BJ (cell line): Measurements from ENCODE around the gene ZBTB20. TPM values are rescaled to one million over a fixed set of nuclear protein-coding genes. Genes with fewer than 3 reads are reported as not detected.
A peak's percentile ranks its signal among the peaks of the same experiment; 100 is the strongest.

Experiments used
- CTCF ChIA-PET: fragments of 350-600 bp; formaldehyde crosslinking; extraction: SDS; loops from one replicate; lab custom pipeline; 2021; ENCODE audit warnings: antibody characterized with exemption, inconsistent platforms; lab: Yijun Ruan, JAX
- POLR2A ChIA-PET: fragments of 300-600 bp; sonication (Branson Sonifier 250); formaldehyde crosslinking; extraction: SDS; loops from one replicate; lab custom pipeline; 2021; ENCODE audit warnings: antibody characterized with exemption; lab: Charles Lee
- DNase-seq: peaks from one replicate; pipeline ENCODE4 v3.0.0-alpha.2; 2011; ENCODE audit warnings: low read depth
- H3K27me3 ChIP-seq: 2 replicates; pipeline ENCODE4 v1.6.0; 2011; ENCODE audit warnings: low read length; ENCODE audit not compliant: control insufficient read depth, insufficient read depth
- H3K36me3 ChIP-seq: 2 replicates; pipeline ENCODE4 v1.5.1; 2011; ENCODE audit warnings: low read length; ENCODE audit not compliant: control insufficient read depth, insufficient read depth
- H3K4me3 ChIP-seq: 2 replicates; pipeline ENCODE4 v1.5.1; 2011; ENCODE audit warnings: low read depth, mild to moderate bottlenecking, control low read depth, low read length
- CTCF ChIP-seq: IDR thresholded peaks from 2 replicates; pipeline ENCODE4 v1.5.1; 2011; ENCODE audit warnings: low read depth, mild to moderate bottlenecking, control low read depth, inconsistent platforms, low read length, moderate library complexity; ENCODE audit not compliant: insufficient read depth
- polyA plus RNA-seq: library from polyadenylated mRNA; depleted of rRNA; stranded (reverse); fragments of >200 nt; gene quantifications from 2 replicates; pipeline ENCODE4 v1.2.3, GENCODE V29; 2011

The ZBTB20 gene
- polyA plus RNA-seq, 1 experiment, result 6.0 TPM

DNA sequence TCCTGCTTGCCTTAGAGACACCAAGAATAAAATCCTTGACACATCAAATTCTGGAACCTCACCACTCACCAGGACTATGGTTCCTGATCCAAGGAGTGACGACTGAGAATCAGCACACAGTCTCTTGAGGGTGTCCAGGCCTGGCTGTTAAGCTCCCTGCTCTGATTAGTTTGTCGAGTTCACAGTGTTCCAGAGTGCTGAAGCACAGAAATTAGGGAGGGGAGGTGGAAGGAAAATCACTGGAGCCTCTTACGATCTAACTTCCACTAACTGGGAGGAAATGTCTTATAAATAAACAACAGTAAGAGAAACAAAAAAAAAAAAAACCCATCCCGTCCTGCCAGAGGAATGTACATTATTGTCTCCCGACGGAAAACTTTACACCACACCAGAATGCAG, 523.0 kb downstream of the ZBTB20 start:
- CTCF ChIA-PET, result interaction anchor here (0.9 kb wide), 1 partner anchor 240 kb away, joined by 4 read pairs; no protein-coding TSS in a partner anchor
- TF ChIP-seq CTCF, result no peak
- no peaks in the 10 kb centered on the region for H3K27me3 ChIP-seq
- peak overlapping the region; percentile 53 for H3K4me3 ChIP-seq
- POLR2A ChIA-PET, result interaction anchor here (0.6 to 1.0 kb wide), 3 partner anchors 16 to 488 kb away, joined by 3 to 6 read pairs (median 3); no protein-coding TSS in a partner anchor
- DNase-seq, result no peak
- H3K36me3 ChIP-seq, result no peaks in the 10 kb centered on the region

GRCh38 chr3:114623420-114624046, 523.6 kb downstream of the ZBTB20 start:
- ChIA-PET POLR2A (interaction anchor here (0.6 to 0.7 kb wide), 2 partner anchors 15 to 488 kb away, joined by 3 to 6 read pairs; no protein-coding TSS in a partner anchor), CTCF (interaction anchor here (0.9 kb wide), 1 partner anchor 240 kb away, joined by 4 read pairs; no protein-coding TSS in a partner anchor)
- no peaks in the 10 kb centered on the region for H3K27me3 ChIP-seq
- no peaks in the 10 kb centered on the region for H3K36me3 ChIP-seq
- TF ChIP-seq CTCF, result no peak
- H3K4me3 ChIP-seq, result peak overlapping the region; percentile 53
- no peak for DNase-seq

DNA sequence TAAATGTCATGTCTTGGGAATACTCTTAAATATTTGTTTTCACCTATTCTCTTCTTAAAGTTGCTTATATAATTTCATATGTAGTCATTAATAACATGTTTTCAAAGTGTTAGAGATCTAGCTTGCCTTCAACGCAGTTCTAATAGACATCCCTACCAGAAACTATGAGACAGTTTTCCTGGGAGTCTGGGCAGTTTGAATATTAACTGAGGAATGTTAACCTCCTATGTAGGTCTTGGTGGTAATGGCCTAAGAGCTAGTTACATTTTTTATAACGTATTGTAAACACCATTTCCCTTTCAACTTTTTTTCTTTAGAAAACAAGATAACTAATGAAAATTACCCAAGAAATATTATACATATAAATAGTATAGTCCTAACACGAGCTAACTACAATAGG, 525.1 kb downstream of the ZBTB20 start:
- Histone ChIP-seq H3K27me3 (no peaks in the 10 kb centered on the region), H3K36me3 (no peaks in the 10 kb centered on the region), H3K4me3 (no peak overlapping the region)
- no peak for TF ChIP-seq CTCF
- CTCF ChIA-PET, result no interaction called here
- DNase-seq, result no peak
- POLR2A ChIA-PET, result no interaction called here

GRCh38 chr3:114619771-114620170, 527.3 kb downstream of the ZBTB20 start:
- no peaks in the 10 kb centered on the region for H3K27me3 ChIP-seq
- no peak for DNase-seq
- POLR2A ChIA-PET, result no interaction called here
- H3K4me3 ChIP-seq, result no peak overlapping the region
- no peak for TF ChIP-seq CTCF
- no peaks in the 10 kb centered on the region for H3K36me3 ChIP-seq
- CTCF ChIA-PET, result no interaction called here

GRCh38 chr3:114615523-114616085, 531.5 kb downstream of the ZBTB20 start:
- ChIA-PET CTCF (interaction anchor here (0.6 to 0.8 kb wide), 2 partner anchors 177 to 502 kb away, joined by 3 read pairs; no protein-coding TSS in a partner anchor), POLR2A (no interaction called here)
- Histone ChIP-seq H3K36me3 (no peaks in the 10 kb centered on the region), H3K4me3 (no peak overlapping the region), H3K27me3 (no peaks in the 10 kb centered on the region)
- no peak for DNase-seq
- no peak for TF ChIP-seq CTCF
